Stimulated activated CD4-positive, alpha-beta T cell treated with anti-CD3 and anti-CD28 coated beads, Interleukin-15, amount 100 ng/mL, for 24 hours (primary cell): Measurements from ENCODE around the gene CERCAM.
"Not testable (repeated sequence)": the region's sequence is repeated elsewhere in the genome, so short reads cannot be mapped to it uniquely, and the experiment has no call there.

ENCODE experiments used
- DNase-seq: peaks from one replicate; pipeline ENCODE4 v3.0.0-alpha.2; 2020

The CERCAM gene

DNA sequence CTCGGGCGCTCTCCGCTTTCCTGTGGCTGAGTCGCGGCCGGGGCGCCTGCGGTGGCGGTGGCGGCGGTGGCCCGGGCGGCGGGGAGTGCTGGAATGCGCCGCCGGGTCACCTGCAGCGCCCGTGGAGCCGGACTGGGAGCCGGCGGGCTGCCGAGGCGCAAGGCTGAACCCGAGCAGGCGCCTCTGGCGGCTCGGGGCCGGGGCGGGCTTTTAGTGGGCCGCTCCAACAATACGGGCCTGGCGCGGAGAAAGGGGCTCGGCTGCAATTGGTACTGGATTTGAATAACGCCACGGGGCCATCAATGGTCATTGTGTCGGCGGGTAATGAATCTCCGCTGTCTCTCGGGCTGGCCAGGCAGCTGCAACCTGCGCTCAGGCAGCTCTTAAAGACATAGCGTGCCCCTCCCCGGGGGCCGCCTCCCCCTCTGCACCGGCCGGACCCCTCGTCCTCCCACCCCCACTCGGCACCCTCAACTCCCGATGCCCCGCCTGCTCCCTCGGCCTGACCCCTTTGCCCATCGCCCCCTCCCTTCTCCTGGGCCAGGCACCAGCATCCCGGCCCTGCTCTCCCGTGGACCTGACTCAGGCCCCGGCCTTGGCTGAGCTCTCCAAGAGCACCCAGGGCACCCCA lies 27.4 kb upstream of the CERCAM start:
- DNase-seq: no peak

DNA sequence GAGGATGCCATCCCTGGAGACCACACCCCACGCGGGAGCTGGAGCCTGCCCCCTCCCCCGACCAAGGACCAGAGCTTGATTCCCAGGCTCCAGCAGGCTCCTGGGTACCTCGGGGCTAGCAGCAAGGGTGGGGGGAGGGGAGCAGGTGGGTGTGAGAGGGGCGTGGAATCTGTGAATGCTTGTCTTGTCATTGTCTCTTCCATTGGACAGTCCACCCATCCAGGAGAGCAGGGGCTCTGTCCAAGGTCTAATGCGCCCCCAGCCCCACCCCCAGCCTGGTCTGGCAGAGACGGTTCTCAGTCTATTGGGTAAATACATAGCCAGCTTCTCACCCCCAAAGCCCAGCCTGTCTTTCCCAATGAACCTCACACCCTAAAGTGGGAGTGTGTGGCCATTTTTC lies 26.7 kb upstream of the CERCAM start:
- no peak for DNase-seq

DNA sequence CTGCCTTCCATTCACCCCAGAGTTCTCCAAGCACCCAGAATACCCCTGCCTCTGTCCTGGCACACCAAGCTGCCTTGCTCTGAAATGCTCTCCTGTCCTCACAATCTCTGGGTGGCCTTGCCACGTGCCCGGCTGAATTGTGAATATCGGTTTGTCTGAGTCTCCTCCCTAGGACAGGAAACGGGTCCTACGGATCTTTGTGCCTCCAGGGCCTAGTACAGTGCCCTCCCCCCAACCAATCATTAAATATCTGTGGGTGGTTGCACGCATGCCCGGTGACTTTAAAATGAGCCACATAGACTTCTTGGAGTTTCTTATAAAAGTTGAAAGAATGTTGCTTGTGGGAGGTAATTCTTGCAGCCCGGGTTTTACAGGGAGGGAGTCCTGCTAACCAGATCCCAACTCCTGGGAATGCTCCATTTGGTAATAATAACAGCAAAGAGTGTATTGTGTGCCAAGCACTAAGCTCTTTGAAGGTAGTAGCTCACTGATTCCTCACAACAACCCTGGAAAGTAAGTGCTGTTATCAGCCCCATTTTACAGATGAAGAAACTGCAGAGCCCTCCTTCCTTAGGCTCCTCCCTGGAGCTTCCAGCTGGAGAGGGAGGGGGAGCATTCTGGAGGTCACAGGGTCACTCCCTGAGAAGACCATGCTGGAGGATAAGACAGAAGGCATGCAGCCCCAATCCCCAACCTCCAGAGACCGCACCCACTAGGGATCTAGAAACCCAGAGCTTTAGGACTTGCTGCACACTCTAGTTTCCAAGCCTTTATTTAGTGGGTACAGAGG lies 26.1 kb upstream of the CERCAM start:
- DNase-seq: no peak

DNA sequence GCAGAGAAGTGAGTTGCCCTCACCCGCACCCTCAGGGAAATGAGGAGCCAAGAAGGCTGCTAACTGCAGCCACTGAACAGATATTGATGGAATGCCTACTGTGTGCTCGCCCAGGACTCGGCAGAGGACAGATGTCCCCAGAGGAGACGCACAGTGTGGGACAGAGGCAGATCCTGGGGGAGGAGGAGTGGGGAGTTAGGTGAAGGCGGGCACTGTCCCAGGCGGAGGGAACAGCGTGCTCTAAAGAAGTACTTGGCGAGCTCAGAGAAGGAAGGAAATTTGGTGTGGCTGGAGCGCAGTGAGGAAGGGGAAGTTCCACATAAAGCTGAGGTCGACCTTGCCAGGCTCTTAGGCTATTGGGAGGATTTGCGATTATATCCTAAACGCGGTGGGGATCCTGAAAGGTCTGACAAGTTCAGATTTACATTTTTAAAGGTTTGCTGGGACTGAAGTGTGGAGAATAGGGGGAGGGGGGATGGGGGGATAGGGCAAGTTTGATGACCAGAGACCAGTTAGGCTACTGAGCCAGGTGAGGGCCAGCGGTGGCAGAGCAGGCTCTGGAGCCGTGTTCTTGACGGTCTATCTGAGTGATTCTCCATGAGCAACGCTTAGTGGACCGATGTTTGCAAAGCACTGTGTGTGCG lies 23.6 kb upstream of the CERCAM start:
- DNase-seq: no peak

DNA sequence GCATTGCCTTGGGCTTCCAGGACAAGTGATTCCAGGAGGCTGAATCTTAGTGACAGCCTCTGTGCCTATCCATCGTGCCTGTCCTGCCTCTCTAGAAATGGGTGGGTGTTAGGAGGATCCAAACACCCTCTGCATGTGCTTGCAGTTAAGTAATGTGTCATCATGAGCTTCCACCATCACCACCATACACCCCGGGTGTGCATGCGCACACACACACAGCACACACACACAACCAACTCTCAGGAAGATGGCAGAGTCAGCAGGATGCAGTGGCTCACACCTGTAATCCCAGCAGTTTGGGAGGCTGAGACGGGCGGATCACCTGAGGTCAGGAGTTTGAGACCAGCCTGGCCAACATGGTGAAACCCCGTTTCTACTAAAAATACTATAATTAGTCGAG lies 22.8 kb upstream of the CERCAM start:
- no peak for DNase-seq

DNA sequence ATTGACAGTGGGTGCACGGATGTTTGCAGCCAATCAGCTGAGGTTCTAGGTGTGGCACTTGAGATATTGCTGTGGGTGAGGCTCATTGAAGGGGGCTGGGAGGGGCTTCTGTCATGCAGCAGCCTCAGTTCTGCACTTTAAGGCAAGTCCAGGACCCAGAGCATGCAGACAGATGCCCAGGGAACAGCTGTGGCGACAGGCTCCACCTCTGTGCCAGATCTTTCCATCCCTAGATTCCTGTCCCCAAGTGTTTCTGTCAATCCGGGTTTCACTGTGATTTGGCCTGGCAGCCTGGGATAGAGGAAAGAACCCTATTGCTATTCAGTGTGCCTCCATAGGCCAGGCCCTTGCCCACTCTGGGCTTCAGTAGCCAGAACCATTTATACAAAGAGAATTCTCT lies 20.8 kb upstream of the CERCAM start:
- DNase-seq: no peak

DNA sequence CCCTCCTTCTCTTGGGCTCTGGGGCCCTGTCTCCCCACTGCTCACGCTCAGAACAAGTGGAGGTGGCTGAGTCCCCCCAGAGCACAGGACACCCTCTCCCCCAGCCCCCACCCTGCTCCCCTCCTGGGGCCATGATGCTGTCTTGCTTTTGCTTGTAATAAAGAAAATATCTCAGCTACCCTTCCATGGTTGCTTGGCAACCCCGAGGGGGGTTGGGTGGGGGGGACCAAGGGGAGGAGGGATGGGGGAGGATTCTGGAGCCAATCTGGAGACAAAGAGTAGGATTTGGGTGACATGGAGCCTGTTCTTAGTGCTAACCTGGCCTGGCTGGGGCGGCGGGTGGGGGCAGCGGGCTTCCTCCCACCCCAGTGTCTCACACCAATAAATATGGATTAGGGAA lies 16.1 kb upstream of the CERCAM start:
- DNase-seq: no peak

DNA sequence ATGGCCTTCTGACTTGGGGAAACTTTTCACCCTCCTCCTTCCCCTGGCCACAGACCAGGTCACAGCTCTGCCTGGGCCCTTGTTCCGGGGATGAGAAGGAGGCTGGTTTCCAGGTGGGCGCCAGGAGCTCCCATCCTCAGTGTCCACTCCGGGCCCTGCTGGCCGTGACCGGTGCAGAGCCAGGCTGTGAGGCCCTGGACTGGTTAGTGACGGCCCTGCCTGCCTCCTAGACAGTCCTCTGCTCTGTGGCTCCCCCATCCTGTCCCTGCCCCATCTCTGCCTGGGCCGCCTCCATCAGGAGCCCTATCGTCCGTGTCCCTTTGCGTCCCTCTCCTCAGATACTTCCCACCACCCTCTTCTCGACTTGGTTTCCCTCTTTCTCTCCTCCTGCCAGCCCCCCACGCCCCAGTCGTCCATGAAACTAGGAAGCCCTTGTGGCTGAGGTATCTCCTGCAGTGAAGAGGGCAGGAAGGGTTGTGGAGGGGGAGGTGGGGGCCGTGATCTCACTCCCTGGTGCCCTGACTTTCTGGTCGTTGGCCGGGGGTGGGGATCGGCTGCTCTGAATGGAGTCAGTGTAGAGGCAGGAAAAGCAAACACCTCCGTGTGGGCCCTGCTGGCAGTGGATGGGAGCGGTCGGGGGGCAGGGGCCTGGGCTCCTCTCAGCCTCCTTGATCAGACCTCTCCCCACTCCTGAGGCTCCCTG lies 15.4 kb upstream of the CERCAM start:
- no peak for DNase-seq

DNA sequence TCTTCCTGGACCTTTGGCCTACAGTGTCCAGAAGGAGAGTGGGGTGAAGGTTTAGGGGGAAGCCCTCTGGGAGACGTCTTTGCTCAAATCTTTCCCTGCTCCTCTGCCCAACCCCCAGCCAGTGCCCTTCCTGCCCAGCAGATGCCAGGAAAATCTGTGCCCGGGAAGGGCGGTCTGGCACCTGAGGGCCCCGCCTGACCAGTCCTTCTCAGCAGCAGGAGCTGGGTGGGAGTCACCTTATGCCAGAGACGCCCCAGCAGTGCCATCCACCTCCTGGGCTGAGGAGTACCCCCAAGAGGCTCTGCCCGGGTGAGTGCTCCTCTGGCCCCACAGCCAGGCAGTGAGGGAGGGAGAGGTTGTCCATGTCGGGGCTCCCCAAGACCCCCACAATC lies 14.9 kb upstream of the CERCAM start:
- no peak for DNase-seq

DNA sequence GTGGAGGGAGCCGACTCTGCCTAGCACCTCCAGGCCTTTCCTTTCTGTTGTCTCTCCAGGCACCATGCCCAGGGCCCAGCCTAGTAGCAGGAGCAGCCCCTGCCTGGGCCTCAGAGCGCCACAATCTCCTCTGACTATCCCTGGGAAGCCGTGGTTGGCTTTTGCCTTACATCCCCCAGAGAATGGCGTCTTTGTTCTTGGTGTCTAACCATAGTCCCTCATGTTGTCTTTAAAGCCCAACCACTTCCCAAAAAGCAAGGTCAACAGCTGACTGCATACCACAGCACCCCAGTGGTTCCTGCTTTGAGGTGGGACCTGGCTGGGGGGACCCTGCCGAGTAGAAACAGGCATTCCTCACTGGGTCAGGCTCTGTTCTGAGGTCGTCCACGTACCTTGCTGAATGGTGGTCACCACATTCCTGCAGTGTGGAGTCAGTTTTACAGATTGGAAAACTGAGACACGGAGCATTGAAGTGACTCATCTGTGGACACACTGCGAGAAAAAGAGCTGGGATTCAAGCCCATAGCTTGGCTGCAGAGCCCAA lies 13.7 kb upstream of the CERCAM start:
- no peak for DNase-seq

DNA sequence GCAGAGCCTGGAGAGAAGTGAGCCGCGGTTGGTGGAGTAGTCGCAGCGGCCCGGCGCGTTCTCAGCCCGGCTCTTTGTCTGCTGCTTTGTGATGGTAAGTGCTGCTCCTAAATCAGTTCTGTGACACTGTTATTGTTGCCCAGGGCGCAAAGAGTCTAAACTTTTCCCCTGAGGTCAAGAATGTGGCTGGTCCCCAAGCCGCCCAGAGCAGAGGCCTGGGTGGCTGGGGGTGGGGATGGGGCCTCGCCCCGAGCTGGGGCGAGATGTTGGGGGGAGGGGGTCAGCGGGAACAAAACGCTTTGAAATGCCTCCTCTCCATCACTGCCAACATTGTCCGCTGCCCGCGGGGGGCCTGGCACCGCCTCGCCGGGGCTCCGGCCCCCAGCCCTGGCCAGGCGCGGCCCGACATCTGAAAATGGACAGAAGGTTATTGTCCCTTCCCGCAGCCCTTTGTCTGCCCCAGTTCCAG lies 11.7 kb upstream of the CERCAM start:
- DNase-seq: no peak

DNA sequence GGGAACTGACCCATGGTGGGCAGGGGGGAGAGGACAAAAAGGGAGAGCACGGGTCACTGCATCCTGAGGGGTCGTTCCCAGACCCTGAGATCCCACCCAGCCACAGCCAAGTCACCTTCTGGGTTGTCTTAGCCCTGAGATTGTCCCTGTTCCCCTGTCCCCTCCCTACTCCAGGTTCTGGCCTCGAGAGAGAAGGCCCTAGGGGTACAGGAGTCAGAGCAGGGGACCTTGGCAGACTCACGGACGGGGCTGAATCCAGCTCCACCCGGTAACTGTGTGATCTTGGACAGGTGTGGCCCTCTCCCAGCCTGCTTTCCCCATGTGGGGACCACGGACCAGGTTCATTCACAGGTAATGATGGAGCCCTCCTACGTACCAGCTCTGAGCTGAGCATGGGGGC lies 11.2 kb upstream of the CERCAM start:
- DNase-seq: no peak

DNA sequence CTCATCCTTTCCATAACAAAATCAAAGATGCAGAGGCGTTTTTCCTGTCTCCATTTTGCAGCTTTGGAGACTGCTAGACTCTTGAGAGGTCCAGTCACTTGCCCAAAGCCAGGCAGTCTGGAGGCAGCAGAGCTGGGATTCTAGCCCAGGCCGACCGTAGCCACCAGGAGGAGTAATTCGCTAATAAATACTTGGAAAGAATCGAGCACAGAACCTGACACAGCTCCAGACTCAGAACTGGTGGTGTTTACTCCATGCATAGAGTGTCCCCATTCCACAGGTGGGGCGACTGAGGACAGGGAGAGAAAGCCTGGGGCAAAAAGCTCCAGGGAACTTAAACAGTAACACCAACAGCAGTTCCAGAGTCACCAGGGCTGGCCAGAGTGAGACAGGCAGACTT lies 10.7 kb upstream of the CERCAM start:
- no peak for DNase-seq

DNA sequence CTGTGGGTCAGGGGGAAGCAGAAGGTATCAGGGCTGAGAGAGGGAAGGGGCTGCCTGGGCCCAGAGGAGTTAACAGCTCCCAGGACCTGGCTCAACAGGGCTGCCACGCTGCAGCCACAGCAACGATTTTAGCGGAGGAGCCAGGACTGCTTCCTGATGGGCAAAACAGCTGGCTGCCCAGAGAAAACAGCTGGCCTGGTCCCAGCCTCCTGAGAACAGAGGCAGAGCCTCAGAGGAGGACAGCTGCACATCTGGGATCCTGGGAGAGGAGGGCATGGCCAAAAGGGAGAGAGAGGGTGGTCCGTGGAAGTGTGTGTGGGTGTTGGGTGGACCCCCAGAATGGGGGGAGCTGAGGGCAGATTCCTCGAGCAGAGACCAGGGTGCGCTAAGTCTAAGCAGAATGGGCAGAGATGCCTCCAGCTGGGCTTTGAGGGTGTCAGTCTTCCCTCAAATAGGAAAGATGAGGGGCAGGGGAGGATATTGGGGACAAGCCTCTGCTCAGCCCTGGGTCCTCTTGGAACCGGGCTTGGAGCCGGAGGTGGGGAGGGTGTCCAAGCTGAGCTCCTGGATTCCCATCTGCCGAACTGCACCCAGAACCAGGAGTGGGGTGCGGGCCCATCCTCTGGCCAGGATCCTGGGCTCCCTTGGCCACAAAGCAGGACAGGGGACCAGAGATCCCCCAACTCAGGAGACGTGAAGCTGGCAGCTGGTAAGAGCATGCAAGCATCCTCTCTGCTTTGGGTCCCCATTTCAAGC lies 9.1 kb upstream of the CERCAM start:
- DNase-seq: no peak

DNA sequence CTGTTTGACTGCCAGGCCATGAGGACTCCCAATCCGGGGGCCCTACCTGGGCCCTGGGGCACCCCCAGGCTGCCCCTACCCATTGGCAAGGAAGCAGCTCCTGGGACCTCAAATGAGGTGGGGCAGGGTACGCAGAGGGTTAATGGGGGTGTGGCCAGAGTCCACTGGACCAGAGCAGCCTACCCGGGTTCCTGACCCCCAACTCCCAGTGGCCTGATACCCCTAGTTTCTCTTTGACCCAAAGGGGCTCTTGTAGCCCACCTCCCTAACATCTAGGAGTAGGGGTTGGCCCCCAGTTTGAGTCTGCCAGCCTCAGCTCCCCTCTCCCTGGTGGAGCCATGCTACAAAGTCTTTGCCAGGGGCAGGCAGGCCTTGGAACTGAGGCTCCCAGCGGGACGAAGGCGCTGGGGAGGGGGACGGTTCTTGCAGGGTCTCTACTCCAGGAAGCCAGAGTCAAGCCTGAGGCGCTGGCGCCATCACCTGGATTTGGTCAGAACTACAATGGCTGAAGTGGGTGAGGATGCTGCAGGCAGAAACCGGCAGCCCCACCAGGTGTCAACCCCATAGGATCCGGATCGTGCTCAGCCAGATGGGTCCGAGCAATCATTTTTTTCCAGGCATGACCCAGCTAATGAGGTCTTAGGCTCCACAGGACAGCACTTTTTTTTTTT lies 8.4 kb upstream of the CERCAM start:
- peak; percentile 61 for DNase-seq

DNA sequence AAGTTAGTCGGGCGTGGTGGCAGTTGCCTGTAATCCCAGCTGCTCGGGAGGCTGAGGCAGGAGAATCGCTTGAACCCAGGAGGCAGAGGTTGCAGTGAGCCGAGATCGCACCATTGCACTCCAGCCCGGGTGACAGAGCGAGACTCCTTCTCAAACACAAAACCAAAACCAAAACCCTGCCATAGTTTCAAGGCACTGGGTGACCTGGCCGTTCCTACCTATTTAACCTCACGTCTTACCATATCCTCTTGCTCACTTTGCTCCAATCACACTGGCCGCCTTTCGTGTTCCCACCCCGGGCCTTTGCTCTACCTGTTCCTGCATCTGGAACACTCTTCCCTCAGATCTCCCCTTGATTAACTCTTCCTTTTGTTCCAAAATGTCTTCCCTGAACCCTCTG lies 6.9 kb upstream of the CERCAM start:
- DNase-seq: not testable (repeated sequence)

DNA sequence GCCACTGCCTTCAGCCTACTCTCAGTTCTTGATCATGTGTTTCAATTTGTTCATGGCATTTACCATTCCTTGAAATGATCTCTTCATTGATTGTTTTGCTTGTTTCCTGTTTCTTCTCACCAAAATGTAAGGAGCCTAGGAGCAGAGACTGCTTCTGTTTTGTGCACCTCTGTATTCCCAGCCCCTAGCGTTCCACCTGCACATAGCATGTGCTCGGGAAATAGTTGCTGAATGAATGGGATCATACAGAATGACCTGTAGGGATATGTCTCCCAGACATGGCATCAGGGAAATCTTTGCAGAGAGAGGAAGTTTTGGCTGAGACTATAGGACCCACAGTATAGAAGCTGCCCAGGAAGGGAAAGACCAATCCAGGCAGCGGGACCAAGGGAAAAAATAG lies 6.2 kb upstream of the CERCAM start:
- DNase-seq: no peak

DNA sequence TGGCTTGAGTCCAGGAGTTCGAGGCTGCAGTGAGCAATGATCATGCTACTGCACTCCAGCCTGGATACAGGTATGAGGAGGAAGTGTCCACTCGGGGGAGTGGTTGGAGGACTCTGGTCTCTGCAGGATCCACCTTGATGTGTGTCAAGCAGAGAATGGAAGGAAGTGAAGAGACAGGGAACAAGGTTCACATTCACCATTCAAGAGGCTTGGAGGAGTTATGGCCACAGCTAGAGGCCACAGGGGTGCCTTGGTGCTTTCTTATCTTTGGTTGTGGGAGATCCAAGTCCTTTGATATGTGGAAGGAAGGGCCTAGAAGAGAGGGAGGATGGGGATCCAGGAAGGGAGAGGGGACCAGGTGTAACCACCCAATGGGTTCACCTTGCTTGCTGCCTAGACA lies 5.4 kb upstream of the CERCAM start:
- no peak for DNase-seq

DNA sequence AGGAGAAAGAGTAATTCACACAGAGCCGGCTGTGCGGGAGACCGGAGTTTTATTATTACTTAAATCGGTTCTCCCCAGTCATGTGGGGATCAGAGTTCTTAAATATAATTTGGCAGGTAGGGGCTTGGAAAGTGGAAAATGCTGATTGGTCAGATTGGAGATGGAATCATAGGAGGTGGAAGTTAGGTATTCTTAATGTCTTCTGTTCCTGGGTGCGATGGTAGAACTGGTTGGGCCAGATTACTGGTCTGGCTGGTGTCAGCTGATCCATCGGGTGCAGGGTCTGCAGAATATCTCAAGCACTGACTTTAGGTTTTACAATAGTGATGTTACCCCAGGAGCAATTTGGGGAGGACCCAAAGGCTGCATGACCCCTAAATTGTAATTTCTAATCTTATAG lies 4.6 kb upstream of the CERCAM start:
- no peak for DNase-seq

DNA sequence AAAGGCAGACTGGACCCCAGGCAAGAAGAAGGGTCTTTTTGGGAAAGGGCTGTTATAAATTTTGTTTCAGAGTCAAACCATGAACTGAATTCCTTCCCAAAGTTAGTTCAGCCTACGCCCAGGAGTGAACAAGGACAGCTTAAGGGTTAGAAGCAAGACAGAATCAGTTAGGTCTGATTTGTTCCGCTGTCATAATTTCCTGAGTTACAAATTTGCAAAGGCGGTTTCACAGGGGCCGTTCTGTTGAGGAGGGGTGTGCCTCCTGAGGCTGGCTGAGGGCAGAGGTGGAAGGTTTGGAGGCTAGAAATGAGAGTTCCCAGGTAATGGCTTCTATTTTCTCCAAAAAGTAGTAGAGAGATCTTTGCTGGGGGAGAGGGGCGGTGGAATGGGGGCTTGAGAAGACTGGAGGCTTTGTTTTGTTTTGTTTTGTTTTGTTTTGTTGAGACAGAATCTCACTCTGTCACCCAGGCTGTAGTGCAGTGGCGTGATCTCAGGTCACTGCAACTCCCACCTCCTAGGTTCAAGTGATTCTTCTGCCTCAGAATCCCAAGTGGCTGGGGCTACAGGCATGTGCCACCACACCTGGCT lies 4.1 kb upstream of the CERCAM start:
- no peak for DNase-seq

DNA sequence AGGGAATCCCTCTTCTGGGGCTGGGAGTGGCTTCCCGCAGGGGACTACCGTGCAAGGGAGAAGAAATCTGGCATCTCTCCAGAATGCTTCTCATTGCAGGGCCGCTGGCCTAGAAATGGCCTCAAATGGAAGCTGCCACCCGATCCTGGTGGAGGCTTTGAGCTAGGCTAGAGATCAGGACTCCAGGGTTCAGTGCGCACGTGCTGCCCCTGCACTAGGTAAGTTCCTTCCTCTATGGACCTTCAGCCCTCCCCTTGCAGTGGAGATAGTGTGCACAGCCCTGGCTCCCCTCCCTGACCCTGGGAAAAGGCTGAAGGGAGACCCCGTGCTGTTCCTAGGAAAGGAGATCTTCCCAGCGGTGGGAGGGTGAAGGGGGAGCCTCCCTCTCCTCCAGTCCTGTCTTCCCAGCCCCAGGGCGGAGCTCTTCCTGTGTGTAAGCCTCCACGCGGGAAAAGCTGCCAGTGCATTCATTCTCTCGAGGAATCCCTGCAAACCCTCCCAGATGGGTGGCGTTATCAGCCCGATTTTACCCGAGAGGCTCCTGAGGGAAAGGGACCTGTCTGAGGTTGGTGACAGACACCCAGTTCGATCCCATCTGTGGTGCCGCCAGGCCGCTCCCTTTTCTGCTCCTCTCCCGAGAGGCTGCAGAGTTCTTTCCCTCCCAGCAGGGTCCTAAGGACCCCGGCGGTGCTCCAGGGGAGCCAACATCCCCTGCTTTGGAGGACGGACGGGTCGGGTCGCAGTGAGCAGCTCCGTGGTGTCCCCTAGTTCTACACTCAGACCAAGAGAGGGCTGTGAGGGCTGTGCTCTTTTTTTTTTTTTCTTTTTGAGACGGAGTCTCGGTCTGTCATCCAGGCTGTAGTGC lies 1.4 kb upstream of the CERCAM start:
- DNase-seq: no peak
